Measurements from ENCODE around the gene ZNF93. TPM values are rescaled to one million over a fixed set of nuclear protein-coding genes. Genes with fewer than 3 reads are reported as not detected.
"Not testable (repeated sequence)": the region's sequence is repeated elsewhere in the genome, so short reads cannot be mapped to it uniquely, and the experiment has no call there.

ZNF93 gene
- total RNA-seq, 1 experiment from 2014 or later, result 31.4 TPM

DNA sequence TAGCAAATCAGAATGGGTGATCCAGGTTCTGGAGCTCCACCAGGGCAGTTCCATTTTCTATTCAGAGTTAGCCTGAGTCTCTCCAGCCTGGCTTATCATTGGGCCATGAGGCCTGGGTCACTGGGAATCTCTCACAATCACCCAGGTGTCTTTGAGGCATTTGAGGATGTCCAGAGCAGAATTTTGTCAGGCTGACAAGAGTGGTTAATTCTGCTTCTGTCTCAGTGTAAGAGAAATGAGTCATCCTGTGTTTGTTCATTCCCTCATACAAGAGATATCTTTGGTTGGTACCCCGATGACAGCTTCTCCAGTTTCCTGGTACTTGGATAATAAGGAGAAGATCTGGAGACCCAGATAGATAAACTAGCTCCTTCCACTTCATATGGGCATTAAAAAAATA lies 10.4 kb downstream of the ZNF93 start:
- Histone ChIP-seq H3K4me1 (ENCODE audit: low read length) (no peaks in the 10 kb centered on the region), H3K79me2 (ENCODE audit: low read length) (peaks cover 94% of the 10 kb centered on the region), H3K4me2 (ENCODE audit: low read depth, low read length, poor library complexity, severe bottlenecking) (no peak overlapping the region), H2AFZ (ENCODE audit: low read length) (no peak overlapping the region), H3K4me3 (ENCODE audit: low read length) (no peak overlapping the region), H3K27me3 (ENCODE audit: low read length) (no peaks in the 10 kb centered on the region), H3K36me3 (ENCODE audit: insufficient read depth, low read length) (peaks cover 93% of the 10 kb centered on the region), H3K9me2 (replicated peaks; ENCODE audit: insufficient read depth, low read length) (no peaks in the 10 kb centered on the region), H4K20me1 (ENCODE audit: insufficient read depth, low read depth, low read length) (no peaks in the 10 kb centered on the region), H3K9ac (ENCODE audit: low read length) (no peak overlapping the region), H3K27ac (ENCODE audit: low read length) (no peak overlapping the region), H3K9me3 (ENCODE audit: low read length) (peaks cover 43% of the 10 kb centered on the region)
- DNase-seq, result no peak

- H3K4me2 ChIP-seq (ENCODE audit: low read depth, low read length, poor library complexity, severe bottlenecking), result no peak overlapping the region
- H3K79me2 ChIP-seq (ENCODE audit: low read length), result peaks cover 71% of the 10 kb centered on the region
- H3K27me3 ChIP-seq (ENCODE audit: low read length), result no peaks in the 10 kb centered on the region
- H3K9me2 ChIP-seq (replicated peaks; ENCODE audit: insufficient read depth, low read length), result no peaks in the 10 kb centered on the region
- no peak overlapping the region for H2AFZ ChIP-seq (ENCODE audit: low read length)
- peaks cover 32% of the 10 kb centered on the region for H3K9me3 ChIP-seq (ENCODE audit: low read length)
- H3K27ac ChIP-seq (ENCODE audit: low read length), result no peak overlapping the region
- H3K9ac ChIP-seq (ENCODE audit: low read length), result no peak overlapping the region
- H3K4me3 ChIP-seq (ENCODE audit: low read length), result no peak overlapping the region
- no peaks in the 10 kb centered on the region for H4K20me1 ChIP-seq (ENCODE audit: insufficient read depth, low read depth, low read length)
- DNase-seq, result no peak
- peaks cover 78% of the 10 kb centered on the region for H3K36me3 ChIP-seq (ENCODE audit: insufficient read depth, low read length)
- H3K4me1 ChIP-seq (ENCODE audit: low read length), result no peaks in the 10 kb centered on the region
These were observed 13.8 kb downstream of the ZNF93 start for GRCh38 chr19:19914596-19914995.

DNA sequence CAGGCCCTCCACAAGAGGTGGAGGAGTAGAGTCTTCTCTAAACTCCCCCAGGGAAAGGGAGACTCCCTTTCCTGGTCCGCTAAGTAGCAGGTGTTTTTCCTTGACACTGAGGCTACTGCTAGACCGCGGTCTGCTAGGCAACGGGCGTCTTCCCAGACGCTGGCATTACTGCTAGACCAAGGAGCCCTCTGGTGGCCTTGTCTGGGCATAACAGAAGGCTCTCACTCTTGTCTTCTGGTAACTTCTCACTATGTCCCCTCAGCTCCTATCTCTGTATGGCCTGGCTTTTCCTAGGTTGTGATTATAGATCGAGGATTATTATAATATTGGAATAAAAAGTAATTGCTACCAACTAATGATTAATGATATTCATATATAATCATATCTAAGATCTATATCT lies 29.7 kb downstream of the ZNF93 start:
- H2AFZ ChIP-seq (ENCODE audit: low read length); H3K79me2 ChIP-seq (ENCODE audit: low read length); H3K27ac ChIP-seq (ENCODE audit: low read length); H3K4me2 ChIP-seq (ENCODE audit: low read depth, low read length, poor library complexity, severe bottlenecking); H4K20me1 ChIP-seq (ENCODE audit: insufficient read depth, low read depth, low read length); H3K4me3 ChIP-seq (ENCODE audit: low read length); H3K27me3 ChIP-seq (ENCODE audit: low read length); H3K9ac ChIP-seq (ENCODE audit: low read length); H3K9me2 ChIP-seq (replicated peaks; ENCODE audit: insufficient read depth, low read length); H3K4me1 ChIP-seq (ENCODE audit: low read length): not testable (repeated sequence)
- Histone ChIP-seq H3K36me3 (ENCODE audit: insufficient read depth, low read length) (peaks cover 74% of the 10 kb centered on the region), H3K9me3 (ENCODE audit: low read length) (peaks cover 50% of the 10 kb centered on the region)
- DNase-seq, result peak; percentile 52

- Histone ChIP-seq H3K9me3 (ENCODE audit: low read length) (peaks cover 58% of the 10 kb centered on the region), H3K4me1 (ENCODE audit: low read length) (peaks cover 10% of the 10 kb centered on the region), H3K36me3 (ENCODE audit: insufficient read depth, low read length) (peaks cover 44% of the 10 kb centered on the region)
- not testable (repeated sequence) for H3K27me3 ChIP-seq (ENCODE audit: low read length); H3K9me2 ChIP-seq (replicated peaks; ENCODE audit: insufficient read depth, low read length); H3K79me2 ChIP-seq (ENCODE audit: low read length); DNase-seq; H3K9ac ChIP-seq (ENCODE audit: low read length); H2AFZ ChIP-seq (ENCODE audit: low read length); H3K4me3 ChIP-seq (ENCODE audit: low read length); H4K20me1 ChIP-seq (ENCODE audit: insufficient read depth, low read depth, low read length); H3K4me2 ChIP-seq (ENCODE audit: low read depth, low read length, poor library complexity, severe bottlenecking); H3K27ac ChIP-seq (ENCODE audit: low read length)
These were observed 32.9 kb downstream of the ZNF93 start for GRCh38 chr19:19933432-19934314.

GRCh38 chr19:19937403-19937802 lies 36.7 kb downstream of the ZNF93 start:
- Histone ChIP-seq H3K9me2 (replicated peaks; ENCODE audit: insufficient read depth, low read length) (no peaks in the 10 kb centered on the region), H3K4me3 (ENCODE audit: low read length) (no peak overlapping the region), H3K9ac (ENCODE audit: low read length) (no peak overlapping the region), H2AFZ (ENCODE audit: low read length) (no peak overlapping the region), H3K36me3 (ENCODE audit: insufficient read depth, low read length) (peaks cover 24% of the 10 kb centered on the region), H3K4me2 (ENCODE audit: low read depth, low read length, poor library complexity, severe bottlenecking) (no peak overlapping the region), H3K4me1 (ENCODE audit: low read length) (peaks cover 10% of the 10 kb centered on the region), H3K27ac (ENCODE audit: low read length) (no peak overlapping the region), H3K9me3 (ENCODE audit: low read length) (peaks cover 49% of the 10 kb centered on the region), H3K27me3 (ENCODE audit: low read length) (no peaks in the 10 kb centered on the region), H3K79me2 (ENCODE audit: low read length) (0 out of 2 replicates have a peak, but pooled peaks cover 1% of the 10 kb centered on the region), H4K20me1 (ENCODE audit: insufficient read depth, low read depth, low read length) (no peaks in the 10 kb centered on the region)
- peak; percentile 52 for DNase-seq

DNA sequence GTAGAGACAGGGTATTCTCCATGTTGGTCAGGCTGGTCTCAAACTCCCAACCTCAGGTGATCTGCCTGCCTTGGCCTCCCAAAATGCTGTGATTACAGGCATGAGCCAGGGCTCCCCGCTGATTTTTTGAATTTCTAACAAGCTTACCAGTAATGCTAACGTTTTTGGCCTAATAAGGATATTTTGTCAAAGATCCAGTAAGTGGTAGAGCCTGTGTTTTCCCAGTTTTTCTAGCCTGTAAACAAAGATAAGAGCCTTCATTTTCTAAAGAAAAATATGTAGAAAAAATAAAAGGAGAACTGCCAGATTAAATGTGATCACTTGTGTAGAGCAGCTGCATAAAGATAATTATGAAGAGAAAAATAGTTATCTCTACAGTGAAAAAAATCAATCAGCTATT lies 37.7 kb downstream of the ZNF93 start:
- DNase-seq, result no peak
- H3K9me3 ChIP-seq (ENCODE audit: low read length), result peaks cover 39% of the 10 kb centered on the region

GRCh38 chr19:19943848-19944582 lies 43.3 kb downstream of the ZNF93 start:
- Histone ChIP-seq H3K27ac (ENCODE audit: low read length) (no peak overlapping the region), H3K4me3 (ENCODE audit: low read length) (no peak overlapping the region), H3K27me3 (ENCODE audit: low read length) (no peaks in the 10 kb centered on the region), H3K9ac (ENCODE audit: low read length) (no peak overlapping the region), H3K9me2 (replicated peaks; ENCODE audit: insufficient read depth, low read length) (no peaks in the 10 kb centered on the region), H3K4me1 (ENCODE audit: low read length) (no peaks in the 10 kb centered on the region), H4K20me1 (ENCODE audit: insufficient read depth, low read depth, low read length) (no peaks in the 10 kb centered on the region), H3K4me2 (ENCODE audit: low read depth, low read length, poor library complexity, severe bottlenecking) (no peak overlapping the region), H3K36me3 (ENCODE audit: insufficient read depth, low read length) (no peaks in the 10 kb centered on the region), H2AFZ (ENCODE audit: low read length) (no peak overlapping the region), H3K79me2 (ENCODE audit: low read length) (no peaks in the 10 kb centered on the region), H3K9me3 (ENCODE audit: low read length) (no peaks in the 10 kb centered on the region)
- DNase-seq, result no peak

More for the DNA sequence above, 37.7 kb downstream of the ZNF93 start:
- H3K27ac ChIP-seq (ENCODE audit: low read length), result no peak overlapping the region
- H3K9me2 ChIP-seq (replicated peaks; ENCODE audit: insufficient read depth, low read length), result no peaks in the 10 kb centered on the region
- no peaks in the 10 kb centered on the region for H4K20me1 ChIP-seq (ENCODE audit: insufficient read depth, low read depth, low read length)
- H3K9ac ChIP-seq (ENCODE audit: low read length), result no peak overlapping the region
- no peak overlapping the region for H2AFZ ChIP-seq (ENCODE audit: low read length)
- H3K4me2 ChIP-seq (ENCODE audit: low read depth, low read length, poor library complexity, severe bottlenecking), result no peak overlapping the region
- peaks cover 13% of the 10 kb centered on the region for H3K36me3 ChIP-seq (ENCODE audit: insufficient read depth, low read length)
- no peaks in the 10 kb centered on the region for H3K27me3 ChIP-seq (ENCODE audit: low read length)
- peaks cover 10% of the 10 kb centered on the region for H3K4me1 ChIP-seq (ENCODE audit: low read length)
- no peaks in the 10 kb centered on the region for H3K79me2 ChIP-seq (ENCODE audit: low read length)
- no peak overlapping the region for H3K4me3 ChIP-seq (ENCODE audit: low read length)

DNA sequence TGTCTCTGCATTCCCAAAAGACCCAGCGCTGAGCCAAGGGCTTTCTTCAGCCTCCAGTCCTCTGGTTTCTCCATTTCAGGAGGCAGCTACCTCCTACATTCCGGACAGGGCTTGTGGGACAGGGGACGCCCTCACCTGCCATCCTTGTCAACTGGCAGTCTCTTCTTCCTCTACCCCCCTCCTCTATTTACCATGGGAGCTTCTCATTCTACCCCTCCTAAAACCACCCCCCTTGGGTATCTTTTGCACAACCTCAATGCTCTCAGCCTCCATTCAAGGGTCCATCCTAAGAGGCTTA lies 43.8 kb downstream of the ZNF93 start:
- DNase-seq, result no peak
- Histone ChIP-seq H3K4me1 (ENCODE audit: low read length) (no peaks in the 10 kb centered on the region), H3K27ac (ENCODE audit: low read length) (no peak overlapping the region), H4K20me1 (ENCODE audit: insufficient read depth, low read depth, low read length) (no peaks in the 10 kb centered on the region), H3K9ac (ENCODE audit: low read length) (no peak overlapping the region), H3K79me2 (ENCODE audit: low read length) (no peaks in the 10 kb centered on the region), H3K27me3 (ENCODE audit: low read length) (no peaks in the 10 kb centered on the region), H3K4me2 (ENCODE audit: low read depth, low read length, poor library complexity, severe bottlenecking) (no peak overlapping the region), H3K9me2 (replicated peaks; ENCODE audit: insufficient read depth, low read length) (no peaks in the 10 kb centered on the region), H3K9me3 (ENCODE audit: low read length) (no peaks in the 10 kb centered on the region), H2AFZ (ENCODE audit: low read length) (no peak overlapping the region), H3K36me3 (ENCODE audit: insufficient read depth, low read length) (no peaks in the 10 kb centered on the region), H3K4me3 (ENCODE audit: low read length) (no peak overlapping the region)
